SK-N-SH treated with all-trans-retinoic acid at 6 μM for 48 hours (cell line): Measurements from ENCODE around the gene ZNF611.

Experiments
- ARNTL ChIP-seq: fragments of 450-650 bp; formaldehyde crosslinking; IDR thresholded peaks from 2 replicates; pipeline ENCODE4 v1.5.0; 2020; ENCODE audit warnings: low read depth, mild to moderate bottlenecking, moderate library complexity, borderline replicate concordance
- ESRRG ChIP-seq: fragments of 250-450 bp; sonication (Bioruptor Pico); IDR thresholded peaks from 2 replicates; pipeline ENCODE4 v1.6.1; 2021; ENCODE audit warnings: mild to moderate bottlenecking
- ZFP3 ChIP-seq: fragments of 250-450 bp; sonication (Bioruptor Pico); IDR thresholded peaks from 2 replicates; pipeline ENCODE4 v1.5.0; 2020; ENCODE audit warnings: mild to moderate bottlenecking, moderate library complexity
- TF ChIP-seq, protein P1 (sequence below): fragments of 250-450 bp; sonication (Bioruptor Pico); IDR thresholded peaks from 2 replicates; pipeline ENCODE4 v1.8.0; 2020; ENCODE audit warnings: mild to moderate bottlenecking, moderate library complexity, borderline replicate concordance

DNA sequence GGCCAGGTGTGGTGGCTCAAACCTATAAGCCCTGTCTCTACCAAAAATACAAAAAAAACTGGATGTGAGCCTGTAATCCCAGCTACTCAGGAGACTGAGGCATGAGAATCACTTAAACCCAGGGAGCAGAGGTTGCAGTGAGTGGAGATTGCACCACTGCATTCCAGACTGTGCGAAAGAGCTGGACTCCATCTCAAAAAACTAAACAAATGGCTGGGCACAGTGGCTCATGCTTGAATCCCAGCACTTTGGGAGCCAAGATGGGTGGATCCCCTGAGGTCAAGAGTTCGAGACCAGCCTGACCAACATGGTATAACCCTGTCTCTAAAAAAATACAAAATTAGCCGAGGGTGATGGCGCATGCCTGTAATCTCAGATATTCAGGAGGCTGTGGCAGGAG is 61.8 kb downstream of the ZNF611 start:
- TF ChIP-seq ZFP3 (CRISPR knock-in tag) (no peak), ARNTL (CRISPR knock-in tag) (no peak), ESRRG (CRISPR knock-in tag) (no peak)
- TF ChIP-seq, protein P1, sequence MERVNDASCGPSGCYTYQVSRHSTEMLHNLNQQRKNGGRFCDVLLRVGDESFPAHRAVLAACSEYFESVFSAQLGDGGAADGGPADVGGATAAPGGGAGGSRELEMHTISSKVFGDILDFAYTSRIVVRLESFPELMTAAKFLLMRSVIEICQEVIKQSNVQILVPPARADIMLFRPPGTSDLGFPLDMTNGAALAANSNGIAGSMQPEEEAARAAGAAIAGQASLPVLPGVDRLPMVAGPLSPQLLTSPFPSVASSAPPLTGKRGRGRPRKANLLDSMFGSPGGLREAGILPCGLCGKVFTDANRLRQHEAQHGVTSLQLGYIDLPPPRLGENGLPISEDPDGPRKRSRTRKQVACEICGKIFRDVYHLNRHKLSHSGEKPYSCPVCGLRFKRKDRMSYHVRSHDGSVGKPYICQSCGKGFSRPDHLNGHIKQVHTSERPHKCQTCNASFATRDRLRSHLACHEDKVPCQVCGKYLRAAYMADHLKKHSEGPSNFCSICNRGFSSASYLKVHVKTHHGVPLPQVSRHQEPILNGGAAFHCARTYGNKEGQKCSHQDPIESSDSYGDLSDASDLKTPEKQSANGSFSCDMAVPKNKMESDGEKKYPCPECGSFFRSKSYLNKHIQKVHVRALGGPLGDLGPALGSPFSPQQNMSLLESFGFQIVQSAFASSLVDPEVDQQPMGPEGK (CRISPR knock-in tag) = no peak
